HG03175 (cell line): ENCODE data around the gene ZNF175.

Source experiments
- ATAC-seq: cut with Tn5 transposase; IDR thresholded peaks from one replicate; pipeline ENCODE4 v1.9.1; 2021; ENCODE audit warnings: mild to moderate bottlenecking, moderate library complexity; ENCODE audit not compliant: unreplicated experiment

ZNF175 gene

GRCh38 chr19:51570962-51571575 lies at the start of gene ZNF175:
ZNF175 (plus strand) TSS chr19:51571283; CDS start chr19:51573330, 2,047 bp downstream.
- ATAC-seq = peak; percentile 83

DNA sequence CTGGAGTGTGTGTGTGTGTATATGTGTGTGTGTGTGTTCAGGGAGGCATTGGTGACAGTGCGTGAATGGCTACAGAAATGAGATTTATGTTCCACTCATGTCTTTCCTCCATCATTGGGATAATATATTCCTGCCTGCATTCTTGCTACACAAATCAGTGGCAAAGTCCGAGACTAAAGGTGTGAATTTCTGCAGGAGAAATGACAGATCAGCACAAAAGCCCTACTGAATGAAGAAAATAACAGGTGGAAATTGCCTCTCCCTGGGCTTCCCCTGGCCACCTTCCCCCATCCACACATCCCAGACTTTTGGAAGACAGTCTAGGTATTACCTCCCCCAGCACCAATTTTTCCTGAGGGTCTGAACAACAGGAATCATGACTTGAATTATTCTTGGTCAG lies 49.7 kb upstream of the ZNF175 start:
- ATAC-seq = no peak

DNA sequence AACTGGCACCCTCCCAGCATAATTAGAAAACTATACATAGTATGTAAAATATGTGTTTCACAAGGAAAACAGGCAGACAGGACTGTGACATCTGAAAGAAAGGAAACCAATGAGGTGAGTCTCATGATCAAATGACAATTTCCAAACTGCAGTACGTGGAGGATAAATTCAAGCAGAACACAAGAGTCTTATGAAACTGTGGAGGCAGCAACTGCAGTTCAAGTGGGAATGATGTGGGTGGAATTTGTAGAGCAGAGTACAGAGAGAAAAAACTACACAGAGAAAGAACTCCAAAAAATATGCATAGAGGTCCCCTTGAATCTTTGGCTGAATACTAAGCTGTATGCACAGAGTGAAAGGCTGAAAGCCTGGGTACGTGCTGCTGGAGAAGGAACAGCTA lies 49.3 kb upstream of the ZNF175 start:
- no peak for ATAC-seq

DNA sequence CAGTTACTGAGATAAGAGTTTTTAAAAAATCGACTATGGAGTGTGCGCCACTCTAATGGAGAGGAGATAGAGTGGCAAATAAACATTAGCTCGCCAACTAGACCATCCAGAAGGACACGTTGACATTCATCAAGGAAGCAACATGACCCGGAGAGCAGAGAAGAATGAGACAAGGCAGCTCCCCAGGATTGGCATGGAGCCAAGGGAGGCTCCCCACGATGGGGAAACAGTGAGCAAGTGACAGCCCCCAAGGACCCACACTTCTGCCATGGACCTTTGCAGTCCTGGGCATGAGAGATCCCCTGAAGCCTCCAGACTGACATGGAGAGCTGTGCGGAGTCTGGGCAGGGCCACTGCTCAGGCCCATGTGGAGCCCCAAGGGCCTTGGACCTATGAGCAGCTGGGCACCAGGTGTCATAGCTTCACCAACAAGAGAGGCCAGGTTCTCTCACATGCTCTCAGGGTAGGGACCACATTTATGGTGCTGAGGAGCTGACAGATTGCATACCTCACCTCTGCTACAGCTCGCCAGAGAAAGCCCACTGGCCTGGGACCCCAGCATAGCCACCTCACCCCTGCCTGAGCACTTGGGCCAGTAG lies 46.3 kb upstream of the ZNF175 start:
- no peak for ATAC-seq

- ATAC-seq = no peak
These were observed 45.4 kb upstream of the ZNF175 start for GRCh38 chr19:51525651-51526050.

DNA sequence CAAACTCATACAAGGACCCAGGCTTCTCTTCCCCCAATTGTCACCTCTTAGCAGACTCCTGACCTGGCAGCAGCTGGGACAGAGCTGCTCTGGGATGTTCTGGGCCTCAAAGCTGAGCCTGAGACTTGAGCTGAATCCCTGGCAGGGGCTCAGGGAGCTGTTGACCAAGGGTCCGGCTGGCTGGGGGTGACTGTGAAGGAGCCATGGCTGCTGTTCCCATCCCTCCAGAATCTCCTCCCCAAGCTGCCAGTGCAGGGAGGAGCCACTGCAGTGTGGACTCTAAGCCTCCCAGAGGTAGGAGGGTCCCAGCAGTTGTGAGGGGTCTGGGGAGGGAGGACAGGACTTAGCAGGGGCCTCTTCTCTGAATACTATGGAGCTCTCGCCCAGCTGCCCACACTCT lies 41.8 kb upstream of the ZNF175 start:
- ATAC-seq = no peak

DNA sequence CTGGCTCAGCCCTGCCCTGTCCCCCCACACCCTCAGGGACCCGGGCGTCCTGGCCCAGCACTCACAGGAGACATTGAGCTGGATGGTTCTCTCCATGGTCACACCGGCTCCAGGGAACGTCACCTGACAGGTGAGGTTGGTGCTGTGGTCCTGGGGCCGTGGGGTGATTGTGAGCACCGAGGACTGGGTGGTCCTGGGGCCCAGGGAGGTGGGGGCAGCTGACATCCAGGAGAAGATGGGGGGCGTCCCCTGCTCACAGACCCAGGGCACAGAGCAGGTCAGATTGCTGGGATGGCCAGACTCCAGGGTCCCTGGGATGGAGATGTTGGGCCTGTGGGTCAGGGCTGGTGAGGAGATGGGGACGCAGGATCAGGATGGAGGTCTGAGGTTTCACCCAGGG lies 40.5 kb upstream of the ZNF175 start:
- ATAC-seq = no peak

- ATAC-seq = peak; percentile 72
These were observed 39.5 kb upstream of the ZNF175 start, which contains the start of gene SIGLEC6 for GRCh38 chr19:51531349-51532315. SIGLEC6 (minus strand) TSS chr19:51531670; CDS start chr19:51531648, 22 bp downstream.

- ATAC-seq = no peak
These were observed 35.5 kb upstream of the ZNF175 start for GRCh38 chr19:51535535-51535934.

- no peak for ATAC-seq
These were observed 31.2 kb upstream of the ZNF175 start for GRCh38 chr19:51539821-51540366.

DNA sequence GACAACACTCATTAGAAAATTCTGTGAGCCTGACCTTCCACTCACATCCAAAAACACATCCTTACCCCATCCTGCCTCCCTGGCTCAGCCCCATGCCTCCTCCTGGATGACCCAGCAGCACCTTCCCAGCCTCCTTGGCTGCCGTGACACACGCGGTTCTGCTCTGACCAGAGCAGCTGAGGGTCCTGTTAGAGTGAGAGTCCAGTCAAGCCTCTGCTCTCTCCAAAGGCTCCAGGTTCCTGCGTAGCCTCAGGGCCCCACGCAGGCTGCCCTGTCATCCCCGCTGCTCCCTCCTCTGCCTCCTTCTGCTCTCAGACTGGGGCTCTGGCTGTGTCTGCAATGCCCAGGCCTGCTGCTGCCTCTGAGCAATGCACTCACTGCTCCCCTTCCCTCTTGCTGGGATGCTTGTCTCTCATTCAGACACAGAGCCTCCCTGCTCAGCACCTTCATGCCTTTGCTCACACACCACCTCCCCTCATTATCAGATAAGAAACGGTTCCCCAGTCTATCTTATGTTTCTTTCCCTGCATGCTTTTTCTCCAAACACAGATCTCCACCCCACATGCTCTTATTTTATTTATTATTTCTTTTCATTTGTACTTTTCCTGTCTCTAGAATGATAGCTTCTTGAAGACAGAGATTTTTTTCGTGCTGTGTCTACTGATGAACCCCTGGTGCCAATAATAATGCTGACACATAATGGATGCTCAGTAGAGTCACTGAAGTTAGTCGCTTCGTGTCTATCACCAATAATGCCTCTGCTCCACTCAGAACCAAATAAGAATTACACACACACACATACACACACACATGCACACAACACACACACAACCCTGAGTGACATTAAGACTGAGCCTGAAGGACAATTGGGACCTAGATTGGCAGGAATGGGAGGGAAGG lies 29.4 kb upstream of the ZNF175 start:
- no peak for ATAC-seq

DNA sequence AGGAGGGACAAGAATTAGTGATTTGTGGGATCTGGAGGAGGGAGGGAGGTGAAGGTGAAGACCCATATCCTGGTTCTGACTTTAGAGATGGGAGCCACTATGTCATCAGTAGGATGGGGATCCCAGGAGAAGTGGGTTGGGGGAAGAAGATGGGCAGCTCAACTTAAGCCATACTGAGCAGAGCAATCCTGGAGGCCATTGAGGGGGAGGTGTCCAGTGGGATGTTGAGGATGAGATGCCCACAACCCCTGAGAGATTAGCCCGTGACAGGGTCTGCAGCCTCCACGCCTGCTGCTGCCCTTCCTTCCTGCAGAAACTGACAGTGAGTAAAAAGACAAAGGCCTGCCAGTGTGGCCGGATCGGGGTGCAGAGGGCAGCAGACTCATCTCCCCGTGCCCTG lies 28.4 kb upstream of the ZNF175 start:
- no peak for ATAC-seq

GRCh38 chr19:51544038-51544437 lies 27.0 kb upstream of the ZNF175 start:
- ATAC-seq = no peak

GRCh38 chr19:51546107-51546649 lies 24.9 kb upstream of the ZNF175 start:
- ATAC-seq = no peak

GRCh38 chr19:51546650-51547396 lies 24.3 kb upstream of the ZNF175 start:
- ATAC-seq = no peak

DNA sequence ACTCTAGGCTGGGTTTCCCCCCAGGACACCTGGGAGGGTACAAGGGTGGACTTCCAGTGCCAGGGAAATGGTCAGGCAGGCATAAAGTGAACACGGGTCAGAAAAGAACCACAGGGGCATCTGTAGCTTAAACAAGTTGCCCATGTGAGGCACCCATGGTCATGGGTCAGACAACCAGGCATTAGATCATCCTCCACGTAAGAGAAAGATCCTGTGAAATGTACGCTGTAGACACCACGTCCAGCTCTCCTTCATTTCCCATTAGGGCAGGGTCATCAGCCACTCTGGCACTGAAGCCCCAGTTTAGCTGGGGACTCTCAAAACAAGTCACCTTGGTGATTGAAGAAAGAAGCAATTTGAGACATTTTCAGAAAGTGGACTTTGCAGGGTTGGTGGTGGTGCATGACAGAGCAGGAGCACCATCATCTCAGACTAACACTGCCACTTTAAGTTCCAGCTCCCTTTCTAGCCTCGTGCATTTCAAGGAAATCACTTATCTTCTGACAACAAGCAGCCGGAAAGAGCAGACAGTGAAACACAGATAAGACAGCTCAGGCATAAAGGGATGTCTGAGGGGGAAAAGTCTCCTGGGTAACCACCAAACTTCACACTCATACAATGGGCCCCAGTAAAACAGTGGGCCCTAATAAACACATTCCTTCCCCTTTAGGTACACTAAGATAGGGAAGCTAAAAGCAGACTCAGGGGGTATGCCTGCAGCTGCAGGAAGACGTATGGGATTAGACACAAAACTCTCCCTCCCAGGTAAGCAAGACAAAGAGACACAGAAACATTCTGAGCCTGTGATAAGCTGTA lies 23.5 kb upstream of the ZNF175 start:
- ATAC-seq = no peak

DNA sequence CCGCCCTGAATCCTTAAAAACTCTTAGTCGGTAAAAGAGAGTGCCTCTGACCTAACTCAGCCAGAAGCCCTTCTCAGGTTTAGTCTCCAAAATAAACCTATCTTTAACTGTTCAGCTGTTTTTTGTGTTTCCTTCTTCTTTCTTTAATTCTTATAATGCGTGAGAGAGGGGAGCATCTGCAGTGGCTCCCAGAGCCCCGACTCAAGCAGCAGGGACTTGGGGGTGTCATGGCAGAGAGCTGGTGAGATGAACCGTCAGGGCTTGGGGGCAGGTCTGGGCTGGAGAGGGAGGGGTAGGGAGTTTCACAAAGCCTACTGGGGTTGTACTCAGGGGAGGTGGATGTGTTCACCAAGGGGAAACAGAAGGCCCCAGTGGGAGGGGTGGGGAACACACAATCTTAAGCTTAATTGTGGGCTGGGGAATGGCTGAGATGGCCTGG lies 22.9 kb upstream of the ZNF175 start:
- no peak for ATAC-seq

DNA sequence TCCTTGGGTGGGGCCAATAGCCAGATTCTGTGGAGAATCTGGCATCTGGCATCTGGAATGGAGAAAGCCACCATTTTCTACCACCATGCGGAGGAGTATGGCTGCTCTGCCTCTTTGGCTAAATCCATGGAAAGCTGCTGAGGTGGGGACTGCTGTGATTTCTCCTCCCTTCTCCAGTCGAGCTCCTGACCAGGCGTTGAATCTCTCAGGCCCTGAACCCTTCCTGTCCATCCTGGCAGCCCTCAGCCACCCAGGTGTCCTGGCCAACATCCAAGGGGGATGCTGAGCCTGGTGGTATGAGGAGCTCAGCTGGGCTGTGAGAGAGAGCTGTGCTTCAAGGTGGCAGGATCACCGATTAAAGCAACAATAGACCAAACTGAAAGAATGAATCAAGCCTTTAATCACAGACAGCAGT lies 22.2 kb upstream of the ZNF175 start:
- no peak for ATAC-seq
